Activated naive CD4-positive, alpha-beta T cell treated with Interleukin-2 at 50 U/mL for 16 hours (primary cell): Measurements from ENCODE around the gene PTPRM.

Source experiments
- DNase-seq: peaks from one replicate; pipeline ENCODE4 v3.0.0-alpha.2; 2020

Gene PTPRM

GRCh38 chr18:7676253-7676873, 109.2 kb downstream of the PTPRM start:
- DNase-seq = no peak

DNA sequence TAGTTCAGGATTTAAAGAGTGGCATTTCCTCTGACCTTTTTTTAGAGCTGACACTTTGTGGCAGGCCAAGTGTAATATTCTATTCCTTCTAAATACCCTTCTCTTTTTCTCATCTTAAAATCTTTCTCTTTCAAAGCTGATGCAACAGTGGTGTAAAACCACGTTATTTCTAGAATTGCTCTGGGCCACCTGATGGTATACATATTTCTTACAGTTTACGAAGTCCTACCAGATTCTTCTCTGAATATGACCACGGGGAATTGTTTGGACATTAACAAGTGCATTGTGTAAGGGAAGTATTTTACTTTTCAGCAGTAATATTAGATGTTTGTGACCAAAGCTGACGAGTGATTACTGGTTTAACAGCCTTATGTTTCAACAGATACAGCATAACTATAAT, 109.9 kb downstream of the PTPRM start:
- DNase-seq = no peak

DNA sequence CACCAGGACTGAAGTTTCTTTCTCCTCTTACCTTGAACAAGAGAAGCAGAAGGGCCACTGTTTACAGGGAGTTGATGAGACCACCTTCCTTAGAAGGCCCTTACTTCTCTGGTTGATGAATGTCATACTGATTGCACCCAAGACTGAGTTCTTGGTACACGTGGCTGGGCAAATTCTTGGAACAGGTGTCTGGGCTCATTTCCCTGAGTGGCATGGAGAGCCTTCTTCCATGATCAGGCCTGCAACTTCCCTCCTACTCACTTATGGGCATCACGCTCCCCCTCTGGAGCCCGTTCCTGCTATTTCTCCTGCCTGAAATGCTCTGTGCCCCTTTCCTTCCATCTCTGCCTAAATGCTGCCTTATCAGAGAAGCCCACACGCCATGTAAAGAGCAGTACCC, 110.3 kb downstream of the PTPRM start:
- DNase-seq = no peak

GRCh38 chr18:7678389-7678788, 111.3 kb downstream of the PTPRM start:
- DNase-seq = no peak

DNA sequence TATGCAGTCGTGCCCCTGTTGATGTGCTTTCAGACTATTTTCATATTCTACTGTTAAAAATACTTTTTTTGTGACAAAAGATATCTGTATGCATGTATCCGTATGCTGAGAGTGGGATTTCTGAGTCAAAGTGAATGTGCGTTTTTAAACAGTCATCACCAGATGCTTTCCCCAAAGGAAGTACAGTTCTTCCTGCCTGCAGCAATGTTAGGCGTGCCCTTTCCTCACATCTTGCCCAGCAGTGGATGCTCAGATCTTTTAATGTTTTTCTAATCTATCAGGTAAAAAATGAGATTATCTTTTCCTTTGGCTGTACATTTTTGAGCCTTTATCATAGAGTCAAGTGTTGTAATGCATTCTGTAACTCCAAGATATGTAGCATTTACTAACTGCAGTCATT, 111.7 kb downstream of the PTPRM start:
- DNase-seq = no peak

GRCh38 chr18:7681298-7681697, 114.2 kb downstream of the PTPRM start:
- DNase-seq = no peak

DNA sequence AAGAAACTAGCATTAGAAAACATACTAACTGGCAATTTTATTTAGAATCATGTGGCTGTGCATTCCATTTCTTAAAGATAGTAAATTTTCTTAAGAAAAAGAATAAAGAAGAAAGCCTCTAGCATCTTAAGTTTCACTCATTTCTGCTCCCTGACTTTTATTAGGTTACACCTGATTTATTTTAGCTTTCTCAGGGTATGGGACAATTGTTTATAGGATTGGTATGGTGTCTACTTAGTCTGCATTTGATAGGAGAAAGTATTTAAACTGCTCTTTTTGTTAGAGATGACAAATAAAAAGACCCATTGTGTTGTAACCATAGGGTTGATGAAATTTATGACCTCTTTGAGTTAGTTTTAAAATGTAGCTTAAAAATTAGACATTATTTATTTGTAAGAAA, 115.2 kb downstream of the PTPRM start:
- DNase-seq = no peak

DNA sequence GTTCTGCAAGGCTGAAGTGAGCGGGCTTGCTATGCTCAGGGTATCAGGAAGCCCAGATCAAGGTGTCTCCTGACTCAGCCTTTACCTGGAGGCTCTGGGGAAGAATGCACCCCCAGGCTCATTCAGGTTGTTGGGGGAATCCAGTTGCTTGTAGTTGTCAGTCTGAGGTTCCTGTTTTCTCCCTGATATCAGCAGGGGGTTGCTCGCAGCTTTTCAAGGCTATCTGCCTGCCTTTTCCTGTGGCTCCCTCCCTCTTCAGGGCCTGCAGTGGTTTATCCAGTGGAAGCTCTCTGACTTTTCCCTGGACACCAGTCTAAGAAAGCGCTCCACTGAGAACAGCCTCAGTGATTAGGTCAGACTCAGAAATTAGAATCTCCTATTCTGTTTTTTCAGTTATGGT, 116.6 kb downstream of the PTPRM start:
- no peak for DNase-seq

DNA sequence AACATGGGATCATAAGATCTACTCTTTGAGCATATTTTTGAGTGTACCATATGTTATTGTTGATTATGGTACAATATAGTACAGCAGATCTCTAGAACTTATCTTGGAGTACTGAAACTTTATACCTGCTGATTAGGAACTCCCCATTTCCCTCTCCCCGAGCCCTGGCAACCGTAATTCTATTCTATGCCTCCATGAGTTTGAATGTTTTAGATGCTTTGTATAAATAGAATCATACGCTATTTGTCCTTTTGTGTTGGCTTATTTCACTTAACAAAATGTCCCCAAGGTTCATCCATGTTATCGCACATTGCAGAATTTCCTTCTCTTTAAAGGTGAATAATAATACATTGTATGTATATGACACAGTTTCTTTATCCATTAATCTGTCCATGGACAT, 117.2 kb downstream of the PTPRM start:
- DNase-seq = no peak

DNA sequence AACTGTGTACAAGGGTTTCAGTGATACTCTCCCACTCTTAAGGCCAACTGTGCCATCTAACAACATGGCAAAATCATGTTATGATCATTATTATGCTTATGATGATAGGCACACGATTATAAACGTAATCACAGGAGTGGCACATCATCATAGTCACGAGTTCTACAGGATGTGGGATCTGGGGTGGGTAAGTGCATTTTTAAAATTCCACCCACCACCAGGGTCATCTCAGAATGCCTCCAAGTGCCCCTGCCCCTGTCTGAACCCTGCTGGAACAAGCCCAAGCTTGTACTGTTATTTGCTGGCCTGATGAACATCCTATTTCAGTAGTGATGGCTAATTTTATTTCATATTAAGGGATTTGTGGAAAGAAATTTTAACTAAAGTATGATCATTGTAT, 117.8 kb downstream of the PTPRM start:
- DNase-seq = no peak

DNA sequence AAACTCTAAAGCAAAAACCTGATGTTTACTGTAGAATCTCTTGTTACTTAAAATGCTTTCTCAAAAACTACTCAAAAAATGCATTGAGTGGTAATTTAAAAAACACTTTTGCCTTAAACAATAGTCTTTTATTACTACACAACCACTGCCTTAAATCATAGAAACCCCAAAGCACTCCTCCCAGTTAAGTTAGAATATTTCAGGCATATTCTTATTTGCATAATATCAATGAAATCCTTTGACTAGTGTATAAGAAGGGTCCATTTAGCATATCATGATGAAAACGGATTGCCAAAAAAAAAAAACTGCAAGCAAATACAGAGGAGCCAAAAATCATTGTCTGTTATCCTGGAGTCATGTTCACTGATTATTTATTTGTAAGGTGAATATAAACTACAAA, 119.2 kb downstream of the PTPRM start:
- no peak for DNase-seq

- no peak for DNase-seq
These were observed 121.5 kb downstream of the PTPRM start for GRCh38 chr18:7688580-7688979.

- no peak for DNase-seq
These were observed 124.1 kb downstream of the PTPRM start for GRCh38 chr18:7691206-7691605.

DNA sequence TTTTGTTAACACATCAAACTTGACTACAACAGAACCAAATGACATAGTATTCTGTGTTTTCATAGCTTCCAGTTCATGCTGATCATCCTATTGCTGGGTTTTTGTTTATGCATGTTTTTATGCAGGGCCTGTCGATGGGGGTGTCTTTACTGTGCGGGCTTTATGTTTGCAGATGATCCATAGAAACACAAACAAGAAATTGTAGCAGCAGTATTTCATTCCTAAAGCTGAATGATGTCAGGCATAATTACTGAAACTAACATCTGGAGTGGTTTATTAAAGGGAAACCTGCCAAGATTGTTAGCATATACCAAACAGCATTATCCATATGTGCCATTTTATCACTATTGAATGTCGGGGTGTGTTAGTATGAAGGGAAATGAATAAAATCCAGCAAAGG, 129.7 kb downstream of the PTPRM start:
- no peak for DNase-seq

- no peak for DNase-seq
These were observed 130.2 kb downstream of the PTPRM start for GRCh38 chr18:7697306-7697705.

GRCh38 chr18:7711495-7711894, 144.4 kb downstream of the PTPRM start:
- DNase-seq = no peak

DNA sequence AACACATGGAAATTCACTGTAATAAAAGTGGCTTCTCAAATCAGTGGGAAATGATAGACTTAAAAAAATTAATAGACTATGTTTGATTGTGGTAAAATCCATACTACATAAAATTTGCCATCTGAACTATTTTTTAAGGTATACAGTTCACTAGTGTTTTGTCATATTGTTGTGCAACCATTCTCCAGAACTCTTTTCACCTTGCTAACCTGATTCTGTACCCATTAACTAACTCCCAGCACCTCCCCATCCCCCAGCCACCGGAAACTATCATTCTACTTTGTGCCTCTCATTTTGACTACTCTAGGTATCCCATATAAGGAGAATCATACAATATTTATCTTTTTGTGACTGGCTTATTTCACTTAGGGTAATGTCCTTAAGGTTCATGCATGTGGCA, 153.3 kb downstream of the PTPRM start:
- DNase-seq = no peak

- DNase-seq = no peak
These were observed 154.4 kb downstream of the PTPRM start for GRCh38 chr18:7721532-7721931.

GRCh38 chr18:7722955-7723354, 155.8 kb downstream of the PTPRM start:
- no peak for DNase-seq

DNA sequence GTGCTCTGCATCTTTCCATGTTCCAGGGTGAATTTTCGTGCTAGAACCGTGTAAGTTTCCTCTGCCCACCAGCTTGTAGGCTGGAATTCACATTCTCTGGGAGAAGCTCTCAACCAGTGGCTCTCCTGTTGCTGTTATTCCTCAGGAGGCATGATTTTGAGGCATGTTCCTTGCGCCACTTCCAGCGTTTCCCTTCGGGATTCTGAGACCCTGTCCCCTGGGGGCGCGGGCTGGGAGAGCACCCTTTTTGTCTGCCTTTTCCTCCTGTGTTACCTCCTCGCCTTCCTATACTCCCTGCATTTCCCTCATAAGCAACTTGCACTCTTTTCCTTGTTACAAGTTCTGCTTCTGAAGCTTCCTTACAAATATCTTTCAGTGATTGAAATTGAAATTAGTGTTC, 156.4 kb downstream of the PTPRM start:
- no peak for DNase-seq

GRCh38 chr18:7725473-7725872, 158.4 kb downstream of the PTPRM start:
- no peak for DNase-seq

DNA sequence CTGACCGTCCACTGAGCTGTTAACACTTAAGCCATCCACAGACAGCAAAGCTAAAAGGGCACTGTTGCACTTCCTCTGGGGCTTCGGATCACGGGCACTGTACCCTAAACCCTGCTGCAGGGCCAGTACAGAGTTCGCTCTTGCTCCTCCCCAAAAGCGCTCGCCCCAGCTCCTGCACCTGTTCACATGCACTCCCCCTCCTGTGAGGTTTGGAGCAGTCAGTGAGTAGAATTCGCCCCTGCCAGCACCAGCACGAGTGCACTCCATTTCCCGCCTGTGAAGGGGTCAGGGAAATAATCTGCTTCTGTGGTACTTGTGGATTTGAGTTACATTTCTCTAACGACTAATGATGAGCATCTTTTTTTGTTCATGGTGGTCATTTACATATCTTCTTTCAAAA, 158.8 kb downstream of the PTPRM start:
- DNase-seq = no peak

DNA sequence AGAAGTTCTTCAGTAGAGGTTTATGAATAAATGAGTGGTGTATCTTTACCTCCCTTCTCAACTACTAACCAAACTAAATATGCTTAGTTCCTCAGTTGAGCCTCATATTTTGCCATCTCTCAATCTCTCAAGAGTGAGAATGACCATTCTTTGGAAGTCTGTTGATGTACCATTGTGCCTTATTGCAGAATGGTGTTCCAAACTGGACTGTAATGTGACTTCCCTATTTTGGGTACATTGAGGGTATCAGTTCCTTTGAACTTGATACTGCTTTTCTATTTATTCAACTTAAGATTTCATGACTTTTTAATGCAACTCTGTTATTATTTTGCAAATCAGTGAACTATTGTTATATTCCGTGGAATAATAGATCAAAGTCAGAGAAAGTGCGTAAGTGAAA, 159.4 kb downstream of the PTPRM start:
- no peak for DNase-seq

GRCh38 chr18:7727361-7728076, 160.4 kb downstream of the PTPRM start:
- DNase-seq = no peak

GRCh38 chr18:7728297-7728696, 161.2 kb downstream of the PTPRM start:
- no peak for DNase-seq
